Measurements from ENCODE around the gene BSG. TPM values are rescaled to one million over a fixed set of nuclear protein-coding genes. Genes with fewer than 3 reads are reported as not detected.

BSG gene
- total and polyA plus RNA-seq, 10 of the 15 experiments (the other 5 are each of a cell fraction or from before 2014, with no cell fraction given), result 2.8 to 297 (median 199) TPM

DNA sequence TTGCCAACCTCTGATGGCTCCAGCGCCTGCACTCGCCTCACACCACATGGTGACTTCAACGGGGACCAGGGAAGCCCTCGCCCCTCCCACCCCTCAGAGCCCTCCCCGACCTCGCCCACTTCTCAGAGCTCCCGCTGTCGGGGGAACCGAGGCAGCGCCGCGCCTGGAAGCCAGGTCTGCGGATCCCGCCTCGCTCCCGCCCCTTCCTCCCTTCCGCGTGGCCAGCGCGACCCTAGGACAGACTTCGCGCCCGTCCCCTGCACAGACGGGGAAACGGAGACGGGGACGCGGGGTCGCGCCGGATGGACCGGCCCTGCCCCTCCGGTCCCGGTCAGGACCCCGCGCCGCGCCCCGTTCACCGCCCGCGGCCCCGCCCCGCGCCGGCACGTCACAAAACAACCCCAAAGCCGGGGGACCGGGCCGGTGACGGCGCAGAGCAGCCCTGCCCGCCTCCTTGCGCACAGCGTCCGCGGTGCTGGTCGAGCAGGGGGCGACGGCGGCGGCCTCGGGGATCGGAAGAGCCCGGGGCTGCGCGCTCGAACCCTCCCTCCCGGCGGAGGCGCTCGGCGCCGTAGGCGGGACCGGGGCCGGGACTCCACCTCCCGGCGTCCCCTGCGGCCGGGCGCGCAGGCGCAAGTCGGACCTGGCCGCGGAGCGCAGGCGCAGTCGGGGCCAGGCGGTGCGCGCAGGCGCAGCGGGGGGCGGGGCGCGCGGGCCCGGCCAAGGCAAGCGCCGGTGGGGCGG is 41.2 kb upstream of the BSG start (continued):
- no peak for TF ChIP-seq MYC (IDR thresholded peaks at IDR 0.05; ENCODE audit: insufficient read depth, insufficient read length, insufficient replicate concordance, low read length, severe bottlenecking)
- no peak for TF ChIP-seq ZBTB33 (IDR thresholded peaks at IDR 0.05)
- no peak for TF ChIP-seq KDM1A (IDR thresholded peaks at IDR 0.05; ENCODE audit: borderline replicate concordance)
- no peak for TF ChIP-seq ATF7 (IDR thresholded peaks at IDR 0.05; ENCODE audit: low read depth)
- no peak for TF ChIP-seq EGR1 (IDR thresholded peaks at IDR 0.05; ENCODE audit: borderline replicate concordance in 1 of 2, low read depth in 2 of 2, low read length in 2 of 2)
- no peak for TF ChIP-seq MXI1 (IDR thresholded peaks at IDR 0.05; ENCODE audit: low read depth, low read length)
- no peak for TF ChIP-seq ZBTB11 (CRISPR knock-in tag; IDR thresholded peaks at IDR 0.05)
- TF ChIP-seq, protein P1, sequence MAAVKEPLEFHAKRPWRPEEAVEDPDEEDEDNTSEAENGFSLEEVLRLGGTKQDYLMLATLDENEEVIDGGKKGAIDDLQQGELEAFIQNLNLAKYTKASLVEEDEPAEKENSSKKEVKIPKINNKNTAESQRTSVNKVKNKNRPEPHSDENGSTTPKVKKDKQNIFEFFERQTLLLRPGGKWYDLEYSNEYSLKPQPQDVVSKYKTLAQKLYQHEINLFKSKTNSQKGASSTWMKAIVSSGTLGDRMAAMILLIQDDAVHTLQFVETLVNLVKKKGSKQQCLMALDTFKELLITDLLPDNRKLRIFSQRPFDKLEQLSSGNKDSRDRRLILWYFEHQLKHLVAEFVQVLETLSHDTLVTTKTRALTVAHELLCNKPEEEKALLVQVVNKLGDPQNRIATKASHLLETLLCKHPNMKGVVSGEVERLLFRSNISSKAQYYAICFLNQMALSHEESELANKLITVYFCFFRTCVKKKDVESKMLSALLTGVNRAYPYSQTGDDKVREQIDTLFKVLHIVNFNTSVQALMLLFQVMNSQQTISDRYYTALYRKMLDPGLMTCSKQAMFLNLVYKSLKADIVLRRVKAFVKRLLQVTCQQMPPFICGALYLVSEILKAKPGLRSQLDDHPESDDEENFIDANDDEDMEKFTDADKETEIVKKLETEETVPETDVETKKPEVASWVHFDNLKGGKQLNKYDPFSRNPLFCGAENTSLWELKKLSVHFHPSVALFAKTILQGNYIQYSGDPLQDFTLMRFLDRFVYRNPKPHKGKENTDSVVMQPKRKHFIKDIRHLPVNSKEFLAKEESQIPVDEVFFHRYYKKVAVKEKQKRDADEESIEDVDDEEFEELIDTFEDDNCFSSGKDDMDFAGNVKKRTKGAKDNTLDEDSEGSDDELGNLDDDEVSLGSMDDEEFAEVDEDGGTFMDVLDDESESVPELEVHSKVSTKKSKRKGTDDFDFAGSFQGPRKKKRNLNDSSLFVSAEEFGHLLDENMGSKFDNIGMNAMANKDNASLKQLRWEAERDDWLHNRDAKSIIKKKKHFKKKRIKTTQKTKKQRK (IDR thresholded peaks at IDR 0.05; ENCODE audit: low read depth, low read length), result no peak
- TF ChIP-seq, protein P2, sequence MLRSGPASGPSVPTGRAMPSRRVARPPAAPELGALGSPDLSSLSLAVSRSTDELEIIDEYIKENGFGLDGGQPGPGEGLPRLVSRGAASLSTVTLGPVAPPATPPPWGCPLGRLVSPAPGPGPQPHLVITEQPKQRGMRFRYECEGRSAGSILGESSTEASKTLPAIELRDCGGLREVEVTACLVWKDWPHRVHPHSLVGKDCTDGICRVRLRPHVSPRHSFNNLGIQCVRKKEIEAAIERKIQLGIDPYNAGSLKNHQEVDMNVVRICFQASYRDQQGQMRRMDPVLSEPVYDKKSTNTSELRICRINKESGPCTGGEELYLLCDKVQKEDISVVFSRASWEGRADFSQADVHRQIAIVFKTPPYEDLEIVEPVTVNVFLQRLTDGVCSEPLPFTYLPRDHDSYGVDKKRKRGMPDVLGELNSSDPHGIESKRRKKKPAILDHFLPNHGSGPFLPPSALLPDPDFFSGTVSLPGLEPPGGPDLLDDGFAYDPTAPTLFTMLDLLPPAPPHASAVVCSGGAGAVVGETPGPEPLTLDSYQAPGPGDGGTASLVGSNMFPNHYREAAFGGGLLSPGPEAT (IDR thresholded peaks at IDR 0.05; ENCODE audit: low read depth), result no peak
- TF ChIP-seq SMAD5 (IDR thresholded peaks at IDR 0.05; ENCODE audit: low read depth), result no peak
- TF ChIP-seq NFYB (IDR thresholded peaks at IDR 0.05; ENCODE audit: insufficient read depth, low read depth, low read length), result no peak
- no peak for TF ChIP-seq IRF4 (IDR thresholded peaks at IDR 0.05; ENCODE audit: low read depth, low read length)
- TF ChIP-seq ASH2L (IDR thresholded peaks at IDR 0.05; ENCODE audit: borderline replicate concordance, low read depth), result no peak
- TF ChIP-seq, protein P3, sequence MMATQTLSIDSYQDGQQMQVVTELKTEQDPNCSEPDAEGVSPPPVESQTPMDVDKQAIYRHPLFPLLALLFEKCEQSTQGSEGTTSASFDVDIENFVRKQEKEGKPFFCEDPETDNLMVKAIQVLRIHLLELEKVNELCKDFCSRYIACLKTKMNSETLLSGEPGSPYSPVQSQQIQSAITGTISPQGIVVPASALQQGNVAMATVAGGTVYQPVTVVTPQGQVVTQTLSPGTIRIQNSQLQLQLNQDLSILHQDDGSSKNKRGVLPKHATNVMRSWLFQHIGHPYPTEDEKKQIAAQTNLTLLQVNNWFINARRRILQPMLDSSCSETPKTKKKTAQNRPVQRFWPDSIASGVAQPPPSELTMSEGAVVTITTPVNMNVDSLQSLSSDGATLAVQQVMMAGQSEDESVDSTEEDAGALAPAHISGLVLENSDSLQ (IDR thresholded peaks at IDR 0.05), result no peak
- no peak for TF ChIP-seq YBX1 (IDR thresholded peaks at IDR 0.05)
- no peak for TF ChIP-seq SP1 (IDR thresholded peaks at IDR 0.05; ENCODE audit: low read depth, low read length)
- no peak for TF ChIP-seq MTA3 (IDR thresholded peaks at IDR 0.05; ENCODE audit: borderline replicate concordance, low read length)
- peak; percentile 86 for TF ChIP-seq NRF1 (conservative IDR thresholded peaks at IDR 0.05; ENCODE audit: low read depth, low read length)
